NB4 (cell line): ENCODE measurements around the gene DMWD.

ENCODE experiments used
- MYC ChIP-seq: IDR thresholded peaks from 2 replicates; pipeline ENCODE4 v1.6.1; 2011; ENCODE audit warnings: low read depth, low read length
- POLR2A ChIP-seq: IDR thresholded peaks from 2 replicates; pipeline ENCODE4 v1.6.1; 2011; ENCODE audit warnings: mild to moderate bottlenecking; ENCODE audit not compliant: insufficient read length; ENCODE audit errors: extremely low read depth
- TF ChIP-seq, protein P1 (sequence below): IDR thresholded peaks from one replicate; pipeline ENCODE4 v1.5.1; 2012; ENCODE audit warnings: low read depth, low read length
- TF ChIP-seq, protein P2 (sequence below): IDR thresholded peaks from 2 replicates; pipeline ENCODE4 v1.6.1; 2011; ENCODE audit warnings: low read depth, low read length

DNA sequence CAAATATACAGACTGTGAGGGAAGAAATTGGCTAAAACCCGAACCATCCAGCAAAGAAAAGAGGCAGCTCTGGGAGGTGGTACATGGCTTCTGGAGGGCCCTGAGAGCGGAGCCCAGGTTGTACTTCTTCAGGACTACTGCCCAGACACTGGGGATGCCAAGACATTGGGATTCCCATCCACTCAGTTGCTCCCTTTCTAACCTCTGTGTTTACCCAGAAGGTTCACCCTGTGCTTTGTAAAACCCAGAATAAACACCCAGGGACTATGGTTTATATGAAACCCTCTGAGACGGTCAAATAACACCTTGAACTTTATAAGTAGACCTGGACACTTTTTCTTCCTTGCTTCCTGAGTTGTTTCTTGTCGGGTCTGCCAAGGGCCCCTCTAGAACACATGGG lies 49.7 kb downstream of the DMWD start:
- TF ChIP-seq, protein P1, sequence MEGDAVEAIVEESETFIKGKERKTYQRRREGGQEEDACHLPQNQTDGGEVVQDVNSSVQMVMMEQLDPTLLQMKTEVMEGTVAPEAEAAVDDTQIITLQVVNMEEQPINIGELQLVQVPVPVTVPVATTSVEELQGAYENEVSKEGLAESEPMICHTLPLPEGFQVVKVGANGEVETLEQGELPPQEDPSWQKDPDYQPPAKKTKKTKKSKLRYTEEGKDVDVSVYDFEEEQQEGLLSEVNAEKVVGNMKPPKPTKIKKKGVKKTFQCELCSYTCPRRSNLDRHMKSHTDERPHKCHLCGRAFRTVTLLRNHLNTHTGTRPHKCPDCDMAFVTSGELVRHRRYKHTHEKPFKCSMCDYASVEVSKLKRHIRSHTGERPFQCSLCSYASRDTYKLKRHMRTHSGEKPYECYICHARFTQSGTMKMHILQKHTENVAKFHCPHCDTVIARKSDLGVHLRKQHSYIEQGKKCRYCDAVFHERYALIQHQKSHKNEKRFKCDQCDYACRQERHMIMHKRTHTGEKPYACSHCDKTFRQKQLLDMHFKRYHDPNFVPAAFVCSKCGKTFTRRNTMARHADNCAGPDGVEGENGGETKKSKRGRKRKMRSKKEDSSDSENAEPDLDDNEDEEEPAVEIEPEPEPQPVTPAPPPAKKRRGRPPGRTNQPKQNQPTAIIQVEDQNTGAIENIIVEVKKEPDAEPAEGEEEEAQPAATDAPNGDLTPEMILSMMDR, result no peak
- TF ChIP-seq POLR2A, result no peak
- TF ChIP-seq, protein P2, sequence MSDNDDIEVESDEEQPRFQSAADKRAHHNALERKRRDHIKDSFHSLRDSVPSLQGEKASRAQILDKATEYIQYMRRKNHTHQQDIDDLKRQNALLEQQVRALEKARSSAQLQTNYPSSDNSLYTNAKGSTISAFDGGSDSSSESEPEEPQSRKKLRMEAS, result no peak
- no peak for TF ChIP-seq MYC
